Astrocyte of the cerebellum (primary cell): ENCODE measurements around the gene TBL2.
"Not testable (repeated sequence)": the region's sequence is repeated elsewhere in the genome, so short reads cannot be mapped to it uniquely, and the experiment has no call there.

Source experiments
- DNase-seq: peaks from one replicate; pipeline ENCODE4 v3.0.0-alpha.2; 2011; ENCODE audit warnings: low read depth
- H3K4me3 ChIP-seq: 2 replicates; pipeline ENCODE4 v1.5.1; 2011; ENCODE audit warnings: mild to moderate bottlenecking, low read depth, low read length, moderate library complexity
- CTCF ChIP-seq: IDR thresholded peaks from 2 replicates; pipeline ENCODE4 v1.5.1; 2012; ENCODE audit warnings: low read length, low read depth, moderate library complexity, mild to moderate bottlenecking; ENCODE audit errors: missing control alignments
- in situ Hi-C: cut with HindIII; loops from 2 replicates; pipeline ENCODE4 v1.10.0; 2017; ENCODE audit warnings: low sequenced_read_pairs

TBL2 gene

GRCh38 chr7:73544678-73545077, 33.7 kb downstream of the TBL2 start:
- no peak for TF ChIP-seq CTCF
- DNase-seq: no peak
- in situ Hi-C loops: no loop called here
- no peak overlapping the region for H3K4me3 ChIP-seq

GRCh38 chr7:73541722-73542121, 36.7 kb downstream of the TBL2 start:
- in situ Hi-C loops: no loop called here
- DNase-seq: no peak
- no peak overlapping the region for H3K4me3 ChIP-seq
- TF ChIP-seq CTCF: no peak

GRCh38 chr7:73539709-73540108, 38.7 kb downstream of the TBL2 start:
- no peak for DNase-seq
- H3K4me3 ChIP-seq: no peak overlapping the region
- no peak for TF ChIP-seq CTCF
- in situ Hi-C loops: no loop called here

- DNase-seq, H3K4me3 ChIP-seq, in situ Hi-C loops: not testable (repeated sequence)
Measured at GRCh38 chr7:73538510-73538909, 39.9 kb downstream of the TBL2 start.

GRCh38 chr7:73537051-73537450, 41.3 kb downstream of the TBL2 start:
- H3K4me3 ChIP-seq: no peak overlapping the region
- no peak for DNase-seq
- no peak for TF ChIP-seq CTCF
- in situ Hi-C loops: no loop called here

GRCh38 chr7:73536479-73536878, 41.9 kb downstream of the TBL2 start:
- no peak for DNase-seq
- TF ChIP-seq CTCF: no peak

GRCh38 chr7:73535918-73536317, 42.5 kb downstream of the TBL2 start:
- H3K4me3 ChIP-seq, DNase-seq, in situ Hi-C loops: not testable (repeated sequence)

More at GRCh38 chr7:73536479-73536878, 41.9 kb downstream of the TBL2 start:
- in situ Hi-C loops: no loop called here
- H3K4me3 ChIP-seq: no peak overlapping the region

- no peak overlapping the region for H3K4me3 ChIP-seq
- in situ Hi-C loops: no loop called here
- no peak for TF ChIP-seq CTCF
- no peak for DNase-seq
Measured at GRCh38 chr7:73533742-73534141, 44.6 kb downstream of the TBL2 start.
